Right atrium auricular region (tissue), 2 donors: ENCODE measurements around the gene ATP5F1C. TPM values are rescaled to one million over a fixed set of nuclear protein-coding genes. Genes with fewer than 3 reads are reported as not detected.

ENCODE experiments used
- DNase-seq: peaks from one replicate; pipeline ENCODE4 v3.0.0-alpha.2; 2019; ENCODE audit warnings: low spot score
- H3K27ac ChIP-seq, 2 donors: fragments of 200-600 bp; sonication (generic); 1 replicate in 1 of 2; 2 replicates in 1 of 2; pipeline ENCODE4 v1.5.1; 2016 to 2019
- H3K27me3 ChIP-seq, 2 donors: fragments of 200-600 bp; sonication (generic); one replicate each; pipeline versions ENCODE4 v1.5.1 to v1.6.0; 2017 to 2019
- H3K36me3 ChIP-seq: fragments of 200-600 bp; sonication (generic); one replicate; pipeline ENCODE4 v1.5.1; 2016
- H3K4me1 ChIP-seq, 2 donors: fragments of 200-600 bp; sonication (generic); one replicate each; pipeline versions ENCODE4 v1.5.1 to v1.6.0; 2017 to 2019
- H3K4me3 ChIP-seq, 2 donors: fragments of 200-600 bp; sonication (generic); 1 replicate in 1 of 2; 2 replicates in 1 of 2; pipeline ENCODE4 v1.5.1; 2017 to 2019; ENCODE audit warnings: mild to moderate bottlenecking in 1 of 2, moderate library complexity in 1 of 2
- H3K9me3 ChIP-seq, 2 donors: fragments of 200-600 bp; sonication (generic); one replicate each; pipeline ENCODE4 v1.5.1; 2019
- total RNA-seq, 2 donors: library from RNA; depleted of rRNA; stranded (reverse); fragments of >200 nt; gene quantifications; one replicate each; pipeline ENCODE4 v1.1.0, GENCODE V29; 2016
- TF ChIP-seq, protein P1 (sequence below), 2 donors: fragments of 200-600 bp; sonication (generic); IDR thresholded peaks; one replicate each; pipeline ENCODE4 v1.5.1; 2019; ENCODE audit warnings: antibody characterized with exemption in 2 of 2

ATP5F1C gene
- total RNA-seq, 2 donors from 2014 or later, result 478 to 891 TPM

- no peak for DNase-seq
- Histone ChIP-seq H3K27ac (peak overlapping the region; percentile 90 to 96), H3K4me1 (peaks cover 0 to 67% of the 10 kb centered on the region in 2 donors), H3K4me3 (peak overlapping the region; percentile 94 to 97), H3K36me3 (no peaks in the 10 kb centered on the region), H3K9me3 (no peaks in the 10 kb centered on the region), H3K27me3 (no peaks in the 10 kb centered on the region)
- TF ChIP-seq, protein P1, sequence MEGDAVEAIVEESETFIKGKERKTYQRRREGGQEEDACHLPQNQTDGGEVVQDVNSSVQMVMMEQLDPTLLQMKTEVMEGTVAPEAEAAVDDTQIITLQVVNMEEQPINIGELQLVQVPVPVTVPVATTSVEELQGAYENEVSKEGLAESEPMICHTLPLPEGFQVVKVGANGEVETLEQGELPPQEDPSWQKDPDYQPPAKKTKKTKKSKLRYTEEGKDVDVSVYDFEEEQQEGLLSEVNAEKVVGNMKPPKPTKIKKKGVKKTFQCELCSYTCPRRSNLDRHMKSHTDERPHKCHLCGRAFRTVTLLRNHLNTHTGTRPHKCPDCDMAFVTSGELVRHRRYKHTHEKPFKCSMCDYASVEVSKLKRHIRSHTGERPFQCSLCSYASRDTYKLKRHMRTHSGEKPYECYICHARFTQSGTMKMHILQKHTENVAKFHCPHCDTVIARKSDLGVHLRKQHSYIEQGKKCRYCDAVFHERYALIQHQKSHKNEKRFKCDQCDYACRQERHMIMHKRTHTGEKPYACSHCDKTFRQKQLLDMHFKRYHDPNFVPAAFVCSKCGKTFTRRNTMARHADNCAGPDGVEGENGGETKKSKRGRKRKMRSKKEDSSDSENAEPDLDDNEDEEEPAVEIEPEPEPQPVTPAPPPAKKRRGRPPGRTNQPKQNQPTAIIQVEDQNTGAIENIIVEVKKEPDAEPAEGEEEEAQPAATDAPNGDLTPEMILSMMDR (IDR thresholded peaks at IDR 0.05), result no peak
Observed at GRCh38 chr10:7789390-7789789, 1.4 kb downstream of the ATP5F1C start.

DNA sequence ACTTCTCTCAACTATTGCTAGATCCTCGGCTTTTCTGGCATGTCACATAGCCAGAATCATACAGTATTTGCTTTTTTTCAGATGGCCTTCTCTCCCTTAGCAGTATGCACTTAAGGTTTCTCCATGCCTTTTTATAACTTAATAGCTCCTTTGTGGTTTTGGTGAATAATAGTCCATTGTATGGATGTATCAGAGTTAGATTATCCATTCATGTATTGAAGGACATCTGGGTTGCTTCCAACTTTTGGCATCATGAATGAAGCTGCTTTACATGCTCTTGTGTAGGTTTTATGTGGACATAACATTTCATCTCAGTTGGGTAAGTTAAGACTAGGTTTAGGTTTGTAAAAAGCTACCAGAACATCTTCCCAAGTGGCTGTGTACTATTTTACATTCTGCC lies 4.6 kb downstream of the ATP5F1C start:
- no peaks in the 10 kb centered on the region for H3K9me3 ChIP-seq
- H3K27me3 ChIP-seq, result no peaks in the 10 kb centered on the region
- no peak overlapping the region for H3K27ac ChIP-seq
- no peak overlapping the region for H3K4me3 ChIP-seq
- peaks cover 0 to 66% of the 10 kb centered on the region in 2 donors for H3K4me1 ChIP-seq
- peaks cover 8% of the 10 kb centered on the region for H3K36me3 ChIP-seq
- TF ChIP-seq, protein P1 (IDR thresholded peaks at IDR 0.05), result no peak
- DNase-seq, result no peak

GRCh38 chr10:7794251-7795026 lies 6.5 kb downstream of the ATP5F1C start:
- H3K36me3 ChIP-seq, result peaks cover 27% of the 10 kb centered on the region
- H3K4me1 ChIP-seq, result peaks cover 0 to 66% of the 10 kb centered on the region in 2 donors
- H3K9me3 ChIP-seq, result no peaks in the 10 kb centered on the region
- H3K27ac ChIP-seq, result peak overlapping the region in 1 of 2 donors; percentile 80
- no peak for DNase-seq
- H3K4me3 ChIP-seq, result no peak overlapping the region
- TF ChIP-seq, protein P1 (IDR thresholded peaks at IDR 0.05), result no peak
- no peaks in the 10 kb centered on the region for H3K27me3 ChIP-seq

- Histone ChIP-seq H3K36me3 (peaks cover 38% of the 10 kb centered on the region), H3K4me1 (peaks cover 0 to 54% of the 10 kb centered on the region in 2 donors), H3K27ac (peak overlapping the region in 1 of 2 donors; percentile 80)
Observed at GRCh38 chr10:7795605-7796004, 7.6 kb downstream of the ATP5F1C start.

GRCh38 chr10:7797582-7797981 lies 9.6 kb downstream of the ATP5F1C start:
- peak overlapping the region in 1 of 2 donors; percentile 80 for H3K27ac ChIP-seq
- H3K9me3 ChIP-seq, result no peaks in the 10 kb centered on the region
- TF ChIP-seq, protein P1 (IDR thresholded peaks at IDR 0.05), result no peak
- peaks cover 0 to 34% of the 10 kb centered on the region in 2 donors for H3K4me1 ChIP-seq
- H3K4me3 ChIP-seq, result no peak overlapping the region
- peaks cover 58% of the 10 kb centered on the region for H3K36me3 ChIP-seq
- no peak for DNase-seq
- no peaks in the 10 kb centered on the region for H3K27me3 ChIP-seq

More at GRCh38 chr10:7795605-7796004, 7.6 kb downstream of the ATP5F1C start:
- no peak for DNase-seq
- Histone ChIP-seq H3K9me3 (no peaks in the 10 kb centered on the region), H3K4me3 (no peak overlapping the region), H3K27me3 (no peaks in the 10 kb centered on the region)
- TF ChIP-seq, protein P1 (IDR thresholded peaks at IDR 0.05), result no peak
